H1 (cell line): ENCODE data around the gene CHAC2. TPM values are rescaled to one million over a fixed set of nuclear protein-coding genes. Genes with fewer than 3 reads are reported as not detected.

Source experiments
- BRCA1 ChIP-seq: IDR thresholded peaks from 2 replicates; pipeline ENCODE4 v1.6.1; 2012; ENCODE audit warnings: low read depth, low read length, improper control_type of control experiment
- HDAC2 ChIP-seq, 2 experiments: fragments of 300-600 bp in 1 of 2; sonication (generic) in 1 of 2; IDR thresholded peaks; 2 replicates each; pipeline ENCODE4 v1.6.1; 2011 to 2012; ENCODE audit warnings: low read depth in 2 of 2, low read length in 2 of 2, mild to moderate bottlenecking in 2 of 2, moderate library complexity in 2 of 2, borderline replicate concordance in 1 of 2, inconsistent platforms in 1 of 2
- NRF1 ChIP-seq: IDR thresholded peaks from 2 replicates; pipeline ENCODE4 v1.6.1; 2011; ENCODE audit warnings: mild to moderate bottlenecking, low read depth, low read length, improper control_type of control experiment
- SAP30 ChIP-seq: fragments of 300-600 bp; sonication (generic); IDR thresholded peaks from 2 replicates; pipeline ENCODE4 v1.7.1; 2012; ENCODE audit warnings: low read length, moderate library complexity, mild to moderate bottlenecking, inconsistent platforms; ENCODE audit not compliant: insufficient read depth, insufficient replicate concordance
- TAF7 ChIP-seq: optimal IDR thresholded peaks from 2 replicates; pipeline ENCODE3; 2011; ENCODE audit warnings: low read depth, mild to moderate bottlenecking, inconsistent platforms, low read length, moderate library complexity, borderline replicate concordance
- TEAD4 ChIP-seq: IDR thresholded peaks from 2 replicates; pipeline ENCODE4 v1.6.1; 2012; ENCODE audit warnings: low read depth, low read length, inconsistent platforms, mixed read lengths
- ZNF274 ChIP-seq: IDR thresholded peaks from 2 replicates; pipeline ENCODE4 v1.7.0; 2012; ENCODE audit warnings: low read length, borderline replicate concordance; ENCODE audit errors: extremely low read depth
- polyA plus RNA-seq, 7 experiments: library from polyadenylated mRNA; depleted of rRNA in 3 of 7; stranded (reverse) in 5 of 7; unstranded in 2 of 7; fragments of >200 nt in 5 of 7; fragments of 200-250 nt in 2 of 7; gene quantifications; 1 replicate in 5 of 7; 2 replicates in 1 of 7; 4 replicates in 1 of 7; pipeline versions ENCODE4 v1.2.1 to v1.2.3, GENCODE V29; 2011 to 2013; ENCODE audit warnings: missing spikeins in 2 of 7, mixed read lengths in 2 of 7
- total RNA-seq: library from RNA; stranded (reverse); fragmentation: NEBNext Ultra II Directional; extraction: Animal tissue kit (Norgen Biotek cat#: 25700); gene quantifications from 2 replicates; pipeline ENCODE4 v1.2.1, GENCODE V29; 2021

Gene CHAC2
- total and polyA plus RNA-seq, 2 of the 8 experiments (the other 6 are each of a cell fraction or from before 2014, with no cell fraction given): 5.4 to 11.2 TPM

DNA sequence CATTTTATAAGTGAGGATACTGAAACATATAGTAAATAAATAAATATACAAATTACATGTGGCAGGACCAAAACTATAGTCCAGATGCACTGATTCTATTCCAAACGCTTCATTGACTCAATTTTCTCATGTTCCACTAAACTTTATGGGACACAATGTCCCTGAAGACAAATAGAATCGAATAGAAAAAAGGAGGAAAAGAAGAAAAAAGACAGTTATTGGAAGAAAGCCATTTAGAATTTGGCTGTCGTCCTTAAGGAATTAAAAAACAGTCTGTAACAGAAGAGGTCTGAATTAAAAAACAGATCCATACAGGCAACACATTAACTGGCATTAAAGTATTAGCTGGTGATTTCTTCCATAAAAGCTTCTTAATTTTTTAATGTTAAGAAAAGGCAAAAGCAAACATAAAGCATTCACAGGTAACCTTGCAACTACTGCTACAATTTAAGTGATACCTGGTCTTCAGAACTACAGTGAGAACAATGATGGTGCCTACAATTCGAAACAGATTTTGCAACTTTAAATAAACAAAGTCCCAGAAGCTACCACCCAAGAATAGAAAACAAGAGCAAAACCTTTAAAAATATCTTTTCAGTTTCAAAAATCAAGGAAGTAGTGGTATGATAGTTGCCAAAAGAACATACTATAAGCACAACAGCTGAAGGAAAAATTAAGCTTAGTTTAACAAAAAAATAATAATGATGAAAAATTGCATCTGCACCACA, 17.4 kb upstream of the CHAC2 start (continued):
- TF ChIP-seq ZNF274 (no peak), NRF1 (no peak), BRCA1 (no peak), TEAD4 (no peak), SAP30 (no peak), TAF7 (no peak), HDAC2 (IDR thresholded peaks at IDR 0.05; ENCODE audit: borderline replicate concordance in 1 of 2, low read depth in 2 of 2, low read length in 2 of 2) (no peak)
